Heart right ventricle (tissue), 16 donors: Measurements from ENCODE around the gene BTBD2. TPM values are rescaled to one million over a fixed set of nuclear protein-coding genes. Genes with fewer than 3 reads are reported as not detected.

Source experiments
- ATAC-seq, 8 donors: fragments of 200-7000 bp; cut with Tn5 transposase; one replicate each; pipeline ENCODE4 v1.9.1; 2020; ENCODE audit warnings: mild to moderate bottlenecking in 8 of 8, moderate library complexity in 8 of 8, moderate number of reproducible peaks in 1 of 8
- DNase-seq, 2 donors: peaks; one replicate each; pipeline ENCODE4 v3.0.0-alpha.2; 2020
- H3K27ac ChIP-seq, 10 donors: fragments of 200-600 bp; sonication (generic) in 2 of 10; one replicate each; pipeline versions ENCODE4 v1.5.0 to v1.8.0; 2020 to 2022; ENCODE audit warnings: mild to moderate bottlenecking in 3 of 10
- H3K27me3 ChIP-seq, 7 donors: fragments of 200-600 bp; one replicate each; pipeline ENCODE4 v1.8.0; 2021 to 2022; ENCODE audit warnings: mild to moderate bottlenecking in 2 of 7
- H3K36me3 ChIP-seq, 9 donors: fragments of 200-600 bp; sonication (generic) in 1 of 9; one replicate each; pipeline versions ENCODE4 v1.5.0 to v1.8.0; 2020 to 2022; ENCODE audit warnings: mild to moderate bottlenecking in 2 of 9
- H3K4me1 ChIP-seq, 9 donors: fragments of 200-600 bp; sonication (generic) in 1 of 9; one replicate each; pipeline versions ENCODE4 v1.5.0 to v1.8.0; 2020 to 2022; ENCODE audit warnings: mild to moderate bottlenecking in 4 of 9
- H3K4me3 ChIP-seq, 10 donors: fragments of 200-600 bp; sonication (generic) in 2 of 10; one replicate each; pipeline versions ENCODE4 v1.5.0 to v1.8.0; 2020 to 2022; ENCODE audit warnings: mild to moderate bottlenecking in 7 of 10, moderate library complexity in 2 of 10
- H3K9me3 ChIP-seq, 11 donors: fragments of 200-600 bp in 10 of 11; sonication (generic) in 2 of 11; one replicate each; pipeline versions ENCODE4 v1.5.0 to v1.8.0; 2013 to 2022; ENCODE audit warnings: mild to moderate bottlenecking in 2 of 11, control low read depth in 1 of 11, moderate library complexity in 1 of 11
- WGBS, 2 donors: extraction: QIAGEN DNeasy Blood & Tissue Kit; methylation state at CpG; one replicate each; pipeline ENCODE4 v1.1.7; 2013; ENCODE audit warnings: inconsistent platforms in 1 of 2; 5-methylcytosine and 5-hydroxymethylcytosine counted together
- intact Hi-C, 10 donors: fragments of 100-400 bp; cut with DNase I; formaldehyde crosslinking; loops; one replicate each; pipeline versions ENCODE4 v1.11.1 to v1.14.2; 2022
- polyA plus RNA-seq, 2 donors: library from polyadenylated mRNA; stranded (reverse); fragments of 200-250 nt; gene quantifications; one replicate each; pipeline ENCODE4 v1.2.3, GENCODE V29; 2013
- total RNA-seq, 10 donors: library from RNA; stranded (reverse); fragmentation: NEBNext Ultra II Directional in 3 of 10; extraction: Animal tissue kit (Norgen Biotek cat#: 25700) in 3 of 10; gene quantifications; one replicate each; pipeline versions ENCODE4 v1.2.1 to v1.2.4, GENCODE V29; 2021 to 2023
- TF ChIP-seq, protein P1 (sequence below), 9 donors: fragments of 200-600 bp; sonication (generic) in 2 of 9; IDR thresholded peaks; one replicate each; pipeline versions ENCODE4 v1.5.0 to v1.8.0; 2021 to 2022; ENCODE audit warnings: antibody characterized with exemption in 9 of 9, mild to moderate bottlenecking in 5 of 9, moderate library complexity in 1 of 9
- donor health status: Arrhythmogenic right ventricular cardiomyopathy.
- donor health status: ischemic (EF 13 %, LVEDD 7.1; RV severe dilation, severe dysfunction).
- donor health status: healthy with polysubstance abuse.
- donor health status: DM: no; HTN: yes; CAD: no.
- donor health status: DM: no; HTN: no; CAD: no.
- donor health status: ischemic (EF 25% LVEDD 6.9; RV normal size, moderate dysfunction).
- donor health status: ischemic (EF 25% LVEDD 5.7; RV mildly dilated, moderate dysfunction).
- donor health status: healthy.
- donor health status: DM: yes; HTN: yes; CAD: no.
- donor health status: Ischemic cardiomyopathy.
- donor health status: ischemic (EF 35%, LVEDD 5.7; RV mildly dilated, moderate dysfunction).
- donor health status: nonischemic (EF 11% LVEDD 7.7; RV severe dilation, severe dysfunction).
- donor health status: DM: yes; HTN: yes; CAD: no.
- donor health status: PGD.
- donor health status: ischemic (EF 29% LVEDD 5.4; RV normal size, mild dysfunction).
- donor health status: nonischemic (EF 23%, LVEDD 6.1; RV moderate dilation, normal function).

The BTBD2 gene
- total and polyA plus RNA-seq, 12 donors: 42.8 to 70.4 (median 55.8) TPM

DNA sequence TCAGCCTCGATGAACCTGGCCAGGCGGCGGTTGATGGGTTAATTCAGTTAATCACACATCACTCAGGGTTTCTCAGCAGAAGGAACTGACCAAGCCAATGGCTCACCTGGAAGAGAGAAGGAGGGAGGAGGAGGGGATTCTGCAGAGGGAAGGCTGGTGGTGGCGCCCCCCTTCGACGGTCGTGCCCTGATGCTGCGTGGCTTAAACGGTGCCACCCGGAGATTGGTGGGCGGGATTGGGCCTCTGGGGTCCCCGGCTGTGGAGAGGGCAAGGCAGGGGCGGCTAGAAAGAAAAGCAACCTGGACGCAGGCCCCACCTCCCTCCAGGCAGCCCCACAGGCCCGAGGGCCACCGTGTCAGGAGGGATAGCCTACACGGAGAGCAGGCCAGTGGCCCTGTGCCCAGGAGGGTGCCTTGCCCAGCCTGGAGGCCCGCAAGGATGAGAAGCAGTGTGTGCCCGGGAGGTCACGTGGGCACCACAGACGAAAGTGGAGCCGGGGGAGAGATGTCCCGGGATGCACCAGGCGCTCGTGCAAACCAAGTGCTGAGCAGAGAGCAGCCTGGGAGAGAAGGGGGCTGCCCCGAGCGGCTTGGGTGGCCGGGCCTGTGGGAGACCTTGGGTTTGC is 58.5 kb downstream of the BTBD2 start:
- Histone ChIP-seq H3K27ac (no peak overlapping the region), H3K4me1 (peaks cover 0 to 7% (median 0%) of the 10 kb centered on the region in 9 donors), H3K27me3 (no peaks in the 10 kb centered on the region), H3K4me3 (no peak overlapping the region), H3K36me3 (peaks cover 0 to 37% (median 0%) of the 10 kb centered on the region in 9 donors), H3K9me3 (no peaks in the 10 kb centered on the region)
- WGBS, 2 donors: 82 to 84% methylated on average over 28 of the region's 28 CpGs
- TF ChIP-seq, protein P1, sequence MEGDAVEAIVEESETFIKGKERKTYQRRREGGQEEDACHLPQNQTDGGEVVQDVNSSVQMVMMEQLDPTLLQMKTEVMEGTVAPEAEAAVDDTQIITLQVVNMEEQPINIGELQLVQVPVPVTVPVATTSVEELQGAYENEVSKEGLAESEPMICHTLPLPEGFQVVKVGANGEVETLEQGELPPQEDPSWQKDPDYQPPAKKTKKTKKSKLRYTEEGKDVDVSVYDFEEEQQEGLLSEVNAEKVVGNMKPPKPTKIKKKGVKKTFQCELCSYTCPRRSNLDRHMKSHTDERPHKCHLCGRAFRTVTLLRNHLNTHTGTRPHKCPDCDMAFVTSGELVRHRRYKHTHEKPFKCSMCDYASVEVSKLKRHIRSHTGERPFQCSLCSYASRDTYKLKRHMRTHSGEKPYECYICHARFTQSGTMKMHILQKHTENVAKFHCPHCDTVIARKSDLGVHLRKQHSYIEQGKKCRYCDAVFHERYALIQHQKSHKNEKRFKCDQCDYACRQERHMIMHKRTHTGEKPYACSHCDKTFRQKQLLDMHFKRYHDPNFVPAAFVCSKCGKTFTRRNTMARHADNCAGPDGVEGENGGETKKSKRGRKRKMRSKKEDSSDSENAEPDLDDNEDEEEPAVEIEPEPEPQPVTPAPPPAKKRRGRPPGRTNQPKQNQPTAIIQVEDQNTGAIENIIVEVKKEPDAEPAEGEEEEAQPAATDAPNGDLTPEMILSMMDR (IDR thresholded peaks at IDR 0.05): no peak
- intact Hi-C loops: no loop called here
- ATAC-seq (peak; percentile 22 to 87 (median 58)), DNase-seq (no peak)

- H3K4me3 ChIP-seq: no peak overlapping the region
- 94 to 95% methylated on average over 12 of the region's 12 CpGs for WGBS, 2 donors
- no peak for DNase-seq
- H3K27ac ChIP-seq: no peak overlapping the region
- peaks cover 0 to 7% (median 0%) of the 10 kb centered on the region in 9 donors for H3K4me1 ChIP-seq
- H3K9me3 ChIP-seq: no peaks in the 10 kb centered on the region
- intact Hi-C loops: no loop called here
- TF ChIP-seq, protein P1 (IDR thresholded peaks at IDR 0.05): no peak
- peaks cover 0 to 34% (median 0%) of the 10 kb centered on the region in 9 donors for H3K36me3 ChIP-seq
- no peak for ATAC-seq
- H3K27me3 ChIP-seq: no peaks in the 10 kb centered on the region
Observed at GRCh38 chr19:1956122-1956494, 59.4 kb downstream of the BTBD2 start.

- TF ChIP-seq, protein P1 (IDR thresholded peaks at IDR 0.05): no peak
- Histone ChIP-seq H3K9me3 (no peaks in the 10 kb centered on the region), H3K36me3 (peaks cover 0 to 31% (median 0%) of the 10 kb centered on the region in 9 donors), H3K27me3 (no peaks in the 10 kb centered on the region), H3K27ac (no peak overlapping the region), H3K4me1 (peaks cover 0 to 7% (median 0%) of the 10 kb centered on the region in 9 donors), H3K4me3 (no peak overlapping the region)
- intact Hi-C loops: no loop called here
- DNase-seq: no peak
- ATAC-seq: no peak
- WGBS, 2 donors: 86 to 87% methylated on average over 44 to 51 of the region's 51 CpGs
Observed at GRCh38 chr19:1955171-1956121, 60.1 kb downstream of the BTBD2 start.

DNA sequence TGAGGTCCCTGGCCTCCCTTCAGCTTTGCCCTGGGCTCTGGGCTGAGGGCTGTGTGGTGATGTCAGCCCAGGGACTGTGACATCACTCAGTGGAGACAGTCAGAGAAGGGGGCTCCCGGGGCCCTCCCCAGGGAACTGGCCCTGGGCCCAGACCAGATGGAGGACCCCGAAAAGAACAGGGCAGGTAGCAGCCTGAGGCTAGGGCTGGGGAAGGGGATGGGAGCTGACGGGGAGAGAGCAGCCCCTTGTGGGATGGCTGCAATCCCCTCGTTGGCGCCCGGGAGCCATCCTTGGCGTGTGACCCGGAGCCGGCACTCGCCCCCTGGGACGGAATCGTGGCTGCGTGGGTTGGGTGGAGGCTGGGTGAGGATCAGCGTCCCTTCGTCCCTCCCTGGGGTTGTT is 61.0 kb downstream of the BTBD2 start:
- Histone ChIP-seq H3K36me3 (peaks cover 0 to 39% (median 0%) of the 10 kb centered on the region in 9 donors), H3K9me3 (no peaks in the 10 kb centered on the region), H3K27me3 (no peaks in the 10 kb centered on the region), H3K4me3 (no peak overlapping the region), H3K4me1 (peaks cover 0 to 7% (median 0%) of the 10 kb centered on the region in 9 donors), H3K27ac (no peak overlapping the region)
- no peak for ATAC-seq
- intact Hi-C loops: no loop called here
- TF ChIP-seq, protein P1 (IDR thresholded peaks at IDR 0.05): no peak
- 95% methylated on average over 12 to 15 of the region's 15 CpGs for WGBS, 2 donors
- no peak for DNase-seq
